Activated B cell treated with CpG ODN at 0.5 μM for 24 hours (primary cell): Measurements from ENCODE around the gene EIPR1. TPM values are rescaled to one million over a fixed set of nuclear protein-coding genes. Genes with fewer than 3 reads are reported as not detected.

Experiments used
- ATAC-seq: fragments of 200-7000 bp; cut with Tn5 transposase; one replicate; pipeline ENCODE4 v1.10.0; 2021; ENCODE audit warnings: low read depth, mild to moderate bottlenecking, moderate library complexity
- CTCF ChIA-PET: fragments of 350-600 bp; sonication (Branson Sonifier 250); formaldehyde crosslinking; loops from one replicate; lab custom pipeline; 2021; ENCODE audit warnings: antibody characterized with exemption; lab: Charles Lee
- POLR2A ChIA-PET: fragments of 350-600 bp; sonication (Branson Sonifier 250); formaldehyde crosslinking; loops from one replicate; lab custom pipeline; 2021; ENCODE audit warnings: antibody characterized with exemption; lab: Charles Lee
- DNase-seq: peaks from one replicate; pipeline ENCODE4 v3.0.0; 2022
- H3K27ac Mint-ChIP-seq: one replicate; pipeline ENCODE4 v1.8.0; 2020; ENCODE audit warnings: mixed read lengths
- H3K27me3 Mint-ChIP-seq: one replicate; pipeline ENCODE4 v1.8.0; 2021; ENCODE audit warnings: mixed read lengths
- H3K36me3 Mint-ChIP-seq: one replicate; pipeline ENCODE4 v1.8.0; 2021; ENCODE audit warnings: low read depth, mixed read lengths
- H3K4me1 Mint-ChIP-seq: one replicate; pipeline ENCODE4 v1.8.0; 2021; ENCODE audit warnings: mixed read lengths
- H3K4me3 Mint-ChIP-seq: one replicate; pipeline ENCODE4 v1.8.0; 2020; ENCODE audit warnings: mild to moderate bottlenecking, mixed read lengths
- H3K9me3 Mint-ChIP-seq: one replicate; pipeline ENCODE4 v1.8.0; 2020; ENCODE audit warnings: mixed read lengths
- CTCF ChIP-seq: fragments of 200-600 bp; IDR thresholded peaks from one replicate; pipeline ENCODE4 v1.8.0; 2022; ENCODE audit warnings: antibody characterized with exemption, mild to moderate bottlenecking
- intact Hi-C: fragments of 100-400 bp; cut with micrococcal nuclease; formaldehyde crosslinking; loops from one replicate; pipeline ENCODE4 v1.15.1; 2024
- total RNA-seq: library from RNA; stranded (reverse); gene quantifications from 2 replicates; pipeline ENCODE4 v1.2.3, GENCODE V29; 2022

The EIPR1 gene
- total RNA-seq, 1 donor from 2014 or later = 36.3 TPM

- no peaks in the 10 kb centered on the region for H3K9me3 Mint-ChIP-seq
- CTCF ChIA-PET = no interaction called here
- intact Hi-C loops = no loop called here
Measured at GRCh38 chr2:3212061-3212362, 165.6 kb downstream of the EIPR1 start.

DNA sequence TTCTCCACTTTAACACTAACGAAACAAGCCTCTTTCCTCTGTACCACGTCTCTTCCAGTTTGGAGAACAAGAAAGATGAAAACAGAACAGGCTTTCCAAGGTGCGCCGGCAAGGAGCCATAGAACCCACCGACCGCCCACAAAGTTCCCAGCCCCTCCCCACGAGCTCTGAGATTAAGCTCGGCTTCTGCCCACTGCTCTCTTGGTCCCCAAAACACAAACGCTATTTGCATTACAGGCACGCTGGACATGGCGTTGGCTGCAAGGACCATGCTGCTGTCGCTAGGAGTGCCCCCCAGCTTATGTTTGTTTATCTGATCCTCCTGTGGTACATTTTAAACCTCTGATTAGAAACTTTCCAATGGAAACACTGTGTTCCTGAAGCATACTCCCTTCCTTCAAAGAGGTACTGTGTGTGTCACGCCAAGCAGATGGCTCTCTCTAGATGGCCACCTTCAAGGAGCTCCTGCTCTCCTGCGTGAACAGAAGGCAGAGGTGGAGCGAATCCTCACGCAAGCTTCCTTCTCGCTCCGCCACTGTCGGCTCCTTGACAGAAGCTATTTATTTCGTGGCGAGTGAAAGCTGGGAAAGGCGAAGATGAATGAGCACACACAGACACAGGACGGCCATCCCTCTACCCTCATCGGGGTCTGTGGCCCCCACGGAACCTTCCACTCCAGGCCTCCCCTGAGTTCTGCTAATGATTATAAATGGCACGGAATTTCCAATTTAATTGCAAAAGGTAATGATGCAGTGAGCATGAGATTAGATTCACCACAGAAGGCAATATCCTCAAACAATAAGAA is 166.2 kb downstream of the EIPR1 start:
- Mint-ChIP-seq H3K27ac (no peak overlapping the region), H3K36me3 (peaks cover 44% of the 10 kb centered on the region), H3K4me3 (no peak overlapping the region), H3K27me3 (no peaks in the 10 kb centered on the region), H3K4me1 (no peaks in the 10 kb centered on the region), H3K9me3 (no peaks in the 10 kb centered on the region)
- ATAC-seq (no peak), DNase-seq (no peak)
- CTCF ChIA-PET = no interaction called here
- POLR2A ChIA-PET = no interaction called here
- no peak for TF ChIP-seq CTCF
- intact Hi-C loops = no loop called here

More at GRCh38 chr2:3212061-3212362, 165.6 kb downstream of the EIPR1 start:
- DNase-seq = no peak
- Mint-ChIP-seq H3K4me1 (no peaks in the 10 kb centered on the region), H3K27me3 (no peaks in the 10 kb centered on the region), H3K36me3 (peaks cover 40% of the 10 kb centered on the region), H3K27ac (no peak overlapping the region), H3K4me3 (no peak overlapping the region)
- no peak for TF ChIP-seq CTCF
- POLR2A ChIA-PET = no interaction called here
- ATAC-seq = no peak

GRCh38 chr2:3210257-3210656 is 167.4 kb downstream of the EIPR1 start:
- ChIA-PET CTCF (no interaction called here), POLR2A (no interaction called here)
- Mint-ChIP-seq H3K27ac (no peak overlapping the region), H3K9me3 (no peaks in the 10 kb centered on the region), H3K36me3 (peaks cover 54% of the 10 kb centered on the region), H3K4me3 (no peak overlapping the region), H3K27me3 (no peaks in the 10 kb centered on the region), H3K4me1 (no peaks in the 10 kb centered on the region)
- DNase-seq (no peak), ATAC-seq (no peak)
- intact Hi-C loops = no loop called here
- no peak for TF ChIP-seq CTCF

- H3K4me1 Mint-ChIP-seq = no peaks in the 10 kb centered on the region
- no peaks in the 10 kb centered on the region for H3K9me3 Mint-ChIP-seq
- TF ChIP-seq CTCF = no peak
- intact Hi-C loops = loop anchor here (10.0 kb wide), 1 partner anchor 46 kb away; no protein-coding TSS in a partner anchor
- peaks cover 61% of the 10 kb centered on the region for H3K36me3 Mint-ChIP-seq
- ATAC-seq (no peak), DNase-seq (no peak)
- no peak overlapping the region for H3K4me3 Mint-ChIP-seq
- ChIA-PET CTCF (no interaction called here), POLR2A (no interaction called here)
- no peaks in the 10 kb centered on the region for H3K27me3 Mint-ChIP-seq
- H3K27ac Mint-ChIP-seq = no peak overlapping the region
Measured at GRCh38 chr2:3209258-3209657, 168.4 kb downstream of the EIPR1 start.

DNA sequence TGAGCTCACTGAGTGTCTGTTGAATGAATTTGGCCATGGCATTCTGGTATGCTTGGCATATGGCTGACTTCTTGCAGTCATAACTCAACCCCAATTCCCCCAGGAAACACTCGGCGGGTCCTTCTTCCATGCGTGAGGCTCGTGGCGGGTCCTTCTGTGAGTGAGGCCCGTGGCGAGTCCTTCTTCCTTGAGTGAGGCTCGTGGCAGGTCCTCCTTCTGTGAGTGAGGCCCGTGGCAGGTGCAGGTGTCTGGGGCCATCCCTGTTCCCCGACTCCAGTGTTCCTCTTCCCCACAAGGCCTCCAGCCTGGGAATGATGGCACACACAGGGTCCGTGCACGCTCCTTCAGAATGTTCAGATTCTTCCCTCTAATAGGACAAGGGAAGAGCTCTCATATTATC is 169.0 kb downstream of the EIPR1 start:
- H3K36me3 Mint-ChIP-seq = peaks cover 62% of the 10 kb centered on the region
- H3K27me3 Mint-ChIP-seq = no peaks in the 10 kb centered on the region
- ChIA-PET POLR2A (no interaction called here), CTCF (no interaction called here)
- H3K4me3 Mint-ChIP-seq = no peak overlapping the region
- intact Hi-C loops = loop anchor here (10.0 kb wide), 1 partner anchor 46 kb away; no protein-coding TSS in a partner anchor
- no peak for ATAC-seq
- DNase-seq = no peak
- H3K27ac Mint-ChIP-seq = no peak overlapping the region
- H3K9me3 Mint-ChIP-seq = no peaks in the 10 kb centered on the region
- no peak for TF ChIP-seq CTCF
- H3K4me1 Mint-ChIP-seq = no peaks in the 10 kb centered on the region
